ENCODE measurements around the gene MAN1C1.

MAN1C1 gene

DNA sequence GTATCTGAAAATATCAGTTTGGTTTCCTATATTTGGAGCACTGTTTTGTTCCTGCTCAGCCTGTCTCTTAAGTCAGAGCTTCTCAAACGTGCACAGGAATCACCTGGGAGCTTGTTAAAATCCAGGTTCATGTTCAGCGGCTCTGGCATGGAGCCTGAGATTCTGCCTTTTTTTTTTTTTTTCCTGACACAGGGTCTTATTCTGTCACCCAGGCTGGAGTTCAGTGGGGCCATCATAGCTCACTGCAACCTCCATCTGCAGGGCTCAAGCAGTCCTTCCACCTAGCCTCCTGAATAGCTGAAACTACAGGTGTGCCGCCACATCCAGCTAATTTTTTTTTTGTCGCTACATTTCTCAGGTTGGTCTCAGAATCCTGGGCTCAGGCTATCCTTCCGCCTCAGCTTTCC, 171.2 kb downstream of the MAN1C1 start:
- DNase-seq, result no peak

- no peak for DNase-seq
These were observed 173.9 kb downstream of the MAN1C1 start for GRCh38 chr1:25790472-25790871.

DNA sequence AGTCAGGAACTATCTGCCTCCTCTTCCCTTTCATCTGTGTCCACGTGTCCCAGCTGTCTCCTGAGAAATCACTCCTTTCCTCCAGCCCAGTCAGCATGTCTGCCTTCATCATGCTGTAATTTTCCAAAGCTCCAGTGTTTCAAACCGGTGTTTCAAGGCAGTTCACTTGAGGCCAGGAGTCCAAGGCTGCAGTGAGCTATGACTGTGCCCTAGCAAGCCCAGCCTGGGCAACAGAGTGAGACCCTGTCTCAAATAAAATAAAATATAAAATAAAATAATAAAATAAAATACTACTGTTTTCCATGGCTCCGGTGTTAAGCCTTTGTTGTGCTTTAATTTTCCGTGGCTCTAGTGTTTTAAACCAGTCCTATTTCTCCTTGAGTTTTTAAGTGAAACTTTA, 175.5 kb downstream of the MAN1C1 start:
- DNase-seq, result no peak

GRCh38 chr1:25793585-25794170, 177.1 kb downstream of the MAN1C1 start:
- DNase-seq, result no peak

DNA sequence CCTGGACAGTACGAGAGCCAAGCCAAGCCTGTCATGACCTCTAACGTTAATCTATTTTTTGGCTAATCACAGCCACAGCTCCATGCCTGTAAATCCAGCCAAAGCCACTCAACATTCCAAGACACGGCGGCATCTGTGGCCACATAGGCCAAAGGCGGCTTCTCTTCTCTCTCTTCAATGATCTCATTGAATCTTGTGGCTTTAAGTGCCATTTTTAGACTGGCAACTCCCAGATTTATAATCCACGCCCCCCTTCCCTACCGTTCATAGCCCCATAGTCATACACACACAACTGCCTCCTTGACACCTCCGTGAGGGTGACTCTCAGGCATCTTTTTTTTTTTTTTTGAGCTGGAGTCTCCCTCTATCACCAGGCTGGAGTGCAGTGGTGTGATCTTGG, 177.7 kb downstream of the MAN1C1 start:
- DNase-seq, result no peak

GRCh38 chr1:25795211-25795610, 178.6 kb downstream of the MAN1C1 start:
- DNase-seq, result no peak

DNA sequence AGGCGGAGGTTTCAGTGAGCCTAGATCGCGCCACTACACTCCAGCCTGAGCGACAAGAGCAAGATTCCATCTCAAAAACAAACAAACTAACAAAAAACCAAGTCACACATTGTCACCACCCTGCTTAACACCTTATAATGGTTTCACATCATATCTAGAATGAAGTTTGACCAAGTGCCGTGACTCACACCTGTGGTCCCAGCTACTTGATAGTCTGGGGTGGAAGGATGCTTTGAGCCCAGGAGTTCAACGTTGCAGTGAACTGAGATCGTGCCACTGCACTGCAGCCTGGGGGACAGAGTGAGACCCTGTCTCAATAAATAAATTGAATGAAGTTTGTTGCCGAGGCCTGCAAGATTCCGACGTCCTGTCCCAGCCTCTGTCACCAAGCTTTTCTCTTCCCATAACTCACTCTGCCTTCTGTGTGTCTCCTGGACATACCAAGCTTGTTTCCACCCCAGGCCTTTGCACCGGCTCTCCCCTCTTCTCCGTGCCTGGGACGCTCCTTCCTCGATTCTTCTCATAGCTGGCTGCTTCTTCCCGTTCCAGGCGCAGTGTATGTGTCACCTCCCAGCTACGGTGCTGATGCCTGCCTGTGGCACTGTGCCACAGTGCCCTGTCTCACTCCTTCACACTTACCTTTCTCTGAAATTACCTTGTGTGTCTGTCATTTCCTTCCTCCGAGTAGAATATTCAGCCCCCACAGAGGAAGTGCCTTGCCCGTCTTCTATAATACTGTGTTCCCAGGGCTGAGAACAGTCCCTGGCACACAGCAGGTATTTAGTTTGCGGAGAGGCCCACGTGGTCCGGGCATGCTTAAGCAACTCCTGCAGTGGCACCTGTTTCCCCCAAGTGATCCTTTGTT, 179.6 kb downstream of the MAN1C1 start:
- no peak for DNase-seq

DNA sequence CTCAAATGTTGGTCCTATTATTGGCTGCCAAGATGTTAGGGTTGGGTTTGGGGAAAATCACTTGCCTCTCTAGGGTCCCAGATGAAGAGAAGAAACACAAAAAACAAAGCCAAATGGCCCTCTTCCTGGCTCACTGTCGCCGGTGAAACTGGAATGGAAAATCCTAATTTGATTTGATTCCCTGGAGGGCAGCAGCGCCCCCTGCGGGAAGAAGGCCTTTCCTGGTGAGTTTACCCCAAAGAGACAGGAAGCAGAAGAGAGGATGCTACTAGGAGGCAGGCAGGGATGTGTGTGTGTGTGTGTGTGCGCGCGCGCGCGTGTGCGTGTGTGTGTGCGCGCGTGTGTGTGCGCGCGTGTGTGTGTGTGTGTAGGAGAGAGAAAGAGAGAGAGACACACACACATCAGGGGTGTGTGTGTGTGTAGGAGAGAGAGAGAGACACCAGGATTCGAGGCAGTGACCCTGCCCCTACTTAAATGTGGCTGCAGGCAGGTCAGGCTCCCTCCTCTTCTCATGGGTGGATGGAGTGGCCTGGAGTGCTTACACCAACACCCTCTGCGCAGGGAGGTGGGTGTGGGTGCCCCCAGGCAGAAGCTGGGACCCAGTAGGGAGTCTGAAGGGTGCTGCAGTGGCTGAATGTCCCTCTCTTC, 180.3 kb downstream of the MAN1C1 start:
- DNase-seq, result peak; percentile 89

DNA sequence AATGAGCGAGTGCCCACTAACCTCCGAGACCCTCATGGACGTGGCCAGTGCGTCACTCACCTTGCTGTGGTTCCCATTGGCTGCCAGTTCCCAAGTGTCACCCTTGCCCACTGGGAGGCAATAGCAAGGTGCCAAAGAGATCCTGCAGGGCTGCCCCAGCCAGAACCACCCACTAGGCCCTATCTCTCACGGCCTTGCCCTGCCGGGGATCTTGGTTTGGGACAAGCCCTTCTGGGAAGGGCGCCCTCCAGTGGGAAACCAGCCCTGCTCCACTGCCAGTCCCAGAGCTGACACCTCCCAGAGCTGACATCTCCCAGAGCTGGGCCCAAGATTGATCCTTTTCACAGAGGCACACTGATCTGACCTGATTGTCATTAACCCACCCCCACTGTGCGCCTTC, 181.3 kb downstream of the MAN1C1 start:
- no peak for DNase-seq

DNA sequence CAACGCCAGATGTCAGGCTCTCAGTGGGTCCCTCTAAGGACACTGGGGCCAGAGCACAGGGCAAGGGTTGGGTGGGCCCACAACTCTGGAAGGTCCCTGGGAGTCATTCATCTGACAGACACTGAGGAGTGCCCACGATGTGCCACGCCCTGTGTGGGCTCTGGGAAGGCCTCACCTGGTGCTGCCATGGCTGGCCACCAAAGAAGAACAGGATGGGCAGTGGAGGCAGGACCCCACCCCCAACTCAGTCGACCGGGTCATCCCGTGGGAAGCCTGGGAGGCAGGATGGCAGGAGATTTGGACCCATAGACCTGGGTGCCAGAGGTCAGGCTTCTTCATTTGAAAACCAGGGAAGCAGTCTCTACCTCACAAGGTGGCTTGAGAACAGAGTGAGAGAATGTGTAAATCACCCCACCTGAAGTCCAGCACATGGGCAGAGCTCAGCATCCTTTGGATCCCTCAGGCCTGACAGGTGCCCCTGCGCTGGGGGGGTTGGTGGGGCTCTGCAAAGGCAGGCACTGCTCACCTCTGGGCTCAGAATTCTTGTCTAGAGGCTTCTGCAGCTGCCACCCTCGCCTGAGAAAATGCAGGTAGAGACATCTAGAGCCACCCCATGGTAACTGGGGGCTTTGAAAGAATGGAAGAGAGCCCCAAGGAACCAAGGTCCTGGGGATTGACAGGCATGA, 182.2 kb downstream of the MAN1C1 start:
- no peak for DNase-seq

DNA sequence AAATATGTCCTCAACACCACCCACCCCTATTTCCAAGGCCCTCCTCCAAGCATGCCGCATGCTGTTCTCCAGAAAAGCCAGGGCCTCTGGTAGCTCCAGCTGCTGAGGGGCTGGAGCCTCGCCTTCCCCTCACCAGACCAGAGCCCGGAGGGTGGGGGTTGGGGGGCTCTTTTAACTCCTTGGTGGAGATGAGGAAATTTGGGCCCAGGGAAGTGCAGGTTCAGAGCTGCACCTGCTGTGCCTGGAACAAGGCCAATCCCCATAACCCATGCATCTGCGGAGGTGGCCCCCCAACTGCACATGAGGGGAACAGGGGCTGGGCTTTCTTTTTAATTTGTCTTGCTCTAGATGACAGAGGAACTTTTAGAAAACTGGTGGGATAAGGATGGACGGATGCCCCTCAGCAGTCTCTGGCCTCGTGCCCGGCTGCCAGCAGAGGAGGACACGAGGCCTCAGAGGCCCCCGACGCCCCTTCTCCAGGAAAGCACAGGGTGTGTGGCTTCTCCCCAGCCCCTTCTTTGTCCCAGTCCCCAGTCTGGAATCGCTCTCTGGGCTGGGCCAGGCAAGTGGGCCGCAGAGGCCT, 182.9 kb downstream of the MAN1C1 start:
- DNase-seq, result peak; percentile 52

DNA sequence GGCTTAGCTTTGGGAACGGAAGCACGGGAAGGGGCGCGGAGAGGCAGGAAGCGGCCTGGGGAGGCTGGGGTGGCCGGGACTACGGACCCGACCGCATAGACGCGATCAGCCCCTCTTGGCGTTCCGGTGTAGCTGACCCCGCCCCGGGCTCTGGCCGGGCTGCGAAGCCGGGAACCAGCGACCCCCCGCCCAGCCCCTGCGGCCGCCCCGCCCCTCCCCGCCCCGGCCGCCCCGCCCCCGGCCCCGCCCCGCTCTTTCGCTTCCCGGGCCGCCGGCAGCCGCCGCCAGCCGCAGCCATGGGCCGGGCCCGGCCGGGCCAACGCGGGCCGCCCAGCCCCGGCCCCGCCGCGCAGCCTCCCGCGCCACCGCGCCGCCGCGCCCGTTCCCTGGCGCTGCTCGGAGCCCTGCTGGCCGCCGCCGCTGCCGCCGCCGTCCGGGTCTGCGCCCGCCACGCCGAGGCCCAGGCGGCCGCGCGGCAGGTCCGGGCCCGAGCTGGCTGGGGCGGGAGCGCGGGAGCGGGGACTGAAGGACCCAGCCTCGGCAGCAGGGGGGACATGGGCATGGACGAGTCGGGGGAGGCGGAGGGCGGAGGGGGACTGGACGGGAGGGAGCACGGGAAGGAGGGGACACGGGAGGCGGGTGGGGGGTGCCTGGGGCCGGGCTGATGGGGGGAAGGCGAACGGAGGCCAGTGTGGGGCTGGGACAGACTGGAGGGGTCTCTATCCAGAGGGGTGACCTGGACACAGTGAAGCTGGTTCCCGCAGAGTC, 183.5 kb downstream of the MAN1C1 start, which contains the start of gene SELENON:
TSS of gene SELENON (plus strand) at position 259 of the 768 bp plus-strand sequence. CDS start at position 297, 38 bp downstream.
- DNase-seq, result peak; percentile 84

DNA sequence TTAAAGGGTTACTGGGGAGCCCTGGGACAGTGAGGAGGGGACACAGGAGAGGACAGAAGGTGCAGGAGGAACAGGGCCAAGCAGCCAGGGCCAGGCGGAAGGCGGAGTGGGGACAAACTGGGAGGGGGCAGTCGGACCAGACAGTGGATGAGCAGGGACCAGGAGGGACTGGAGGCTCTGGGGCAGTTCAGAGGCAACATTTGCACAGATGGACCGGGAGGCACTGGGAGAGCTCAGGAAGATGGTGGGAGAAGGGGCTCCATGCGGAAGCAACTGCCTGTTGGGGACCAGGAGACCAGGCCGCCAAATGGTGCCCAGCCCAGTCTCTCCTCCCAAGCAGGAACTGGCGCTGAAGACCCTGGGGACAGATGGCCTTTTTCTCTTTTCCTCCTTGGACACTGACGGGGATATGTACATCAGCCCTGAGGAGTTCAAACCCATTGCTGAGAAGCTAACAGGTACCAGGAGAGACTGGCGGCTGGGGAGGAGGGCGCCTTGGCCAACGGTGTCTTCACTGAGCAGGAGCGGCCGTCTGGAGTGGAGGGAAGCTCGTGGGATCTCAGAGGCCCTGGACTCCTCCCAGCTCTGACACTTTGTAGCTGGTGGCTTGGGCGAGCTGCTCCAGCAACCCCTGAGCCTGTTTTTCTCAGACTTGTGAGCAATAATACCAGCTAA, 184.2 kb downstream of the MAN1C1 start:
- DNase-seq, result no peak

- peak; percentile 39 for DNase-seq
These were observed 186.3 kb downstream of the MAN1C1 start for GRCh38 chr1:25802915-25803314.

GRCh38 chr1:25803368-25803767, 186.8 kb downstream of the MAN1C1 start:
- no peak for DNase-seq

DNA sequence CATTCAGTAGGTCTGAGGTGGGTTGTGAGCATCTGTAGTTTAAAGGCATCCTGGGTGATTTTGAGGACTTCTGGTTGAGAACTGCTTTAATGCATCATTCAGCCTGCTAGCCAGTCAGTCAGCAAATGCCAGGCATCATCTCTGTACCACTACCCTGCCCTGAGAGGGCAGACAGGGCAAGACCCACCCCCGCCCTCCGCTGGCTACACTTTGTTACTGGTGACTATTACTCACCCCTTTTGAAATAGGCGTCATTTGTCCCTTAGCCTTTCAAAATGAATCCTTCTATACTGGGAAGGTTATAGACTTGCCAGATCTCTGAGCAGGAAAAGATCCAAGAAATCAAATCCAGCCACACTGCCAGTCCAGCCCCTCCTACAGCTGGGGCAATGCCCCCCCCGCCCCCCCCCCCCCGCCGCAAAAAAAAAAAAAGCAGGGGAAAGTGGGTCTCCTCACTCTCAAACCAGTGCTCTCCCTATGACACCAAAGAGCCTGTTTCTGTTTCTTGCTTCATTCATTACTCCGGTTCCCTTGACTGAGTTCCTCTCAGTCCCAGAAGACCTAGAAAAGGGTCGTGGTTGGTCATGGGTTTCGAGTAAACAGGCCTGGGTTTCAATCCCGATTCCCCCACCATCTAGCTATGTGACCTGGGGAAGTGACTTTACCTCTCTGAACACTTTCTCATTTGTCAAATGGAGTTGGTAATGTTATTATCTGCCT, 187.8 kb downstream of the MAN1C1 start:
- no peak for DNase-seq

- no peak for DNase-seq
These were observed 188.6 kb downstream of the MAN1C1 start for GRCh38 chr1:25804964-25805862.

GRCh38 chr1:25805863-25806225, 189.3 kb downstream of the MAN1C1 start:
- no peak for DNase-seq

GRCh38 chr1:25806418-25806817, 189.8 kb downstream of the MAN1C1 start:
- DNase-seq, result no peak
